ENCODE measurements around the gene WDR48.

- TF ChIP-seq TAF1 (IDR thresholded peaks at IDR 0.05; ENCODE audit: low read depth) (no peak), RAD21 (conservative IDR thresholded peaks at IDR 0.05) (no peak), CTCF (IDR thresholded peaks at IDR 0.05; ENCODE audit: poor library complexity, severe bottlenecking) (no peak), EZH2 (IDR thresholded peaks at IDR 0.05; ENCODE audit: borderline replicate concordance, insufficient read depth, low read length, poor library complexity, severe bottlenecking) (no peak), POLR2AphosphoS5 (IDR thresholded peaks at IDR 0.05) (no peak), MXI1 (conservative IDR thresholded peaks at IDR 0.05; ENCODE audit: poor library complexity, severe bottlenecking) (no peak), REST (IDR thresholded peaks at IDR 0.05; ENCODE audit: borderline replicate concordance) (no peak), EP300 (conservative IDR thresholded peaks at IDR 0.05; ENCODE audit: poor library complexity, severe bottlenecking) (no peak)
Measured at GRCh38 chr3:39138804-39139415, 87.1 kb downstream of the WDR48 start.

All from neural cell (in vitro differentiated cells).